Measurements from ENCODE around the gene FCHSD2. TPM values are rescaled to one million over a fixed set of nuclear protein-coding genes. Genes with fewer than 3 reads are reported as not detected.

FCHSD2 gene
- total and polyA plus RNA-seq, 9 of the 15 experiments (the other 6 are each of a cell fraction or from before 2014, with no cell fraction given) = 1.8 to 14.7 (median 6.4) TPM

- TF ChIP-seq ZNF740 (CRISPR knock-in tag; IDR thresholded peaks at IDR 0.05) = no peak
- TF ChIP-seq ZNF740 (tag; IDR thresholded peaks at IDR 0.05) = no peak
- no peak for TF ChIP-seq ZNF280B (CRISPR knock-in tag; IDR thresholded peaks at IDR 0.05)
- TF ChIP-seq, protein P1, sequence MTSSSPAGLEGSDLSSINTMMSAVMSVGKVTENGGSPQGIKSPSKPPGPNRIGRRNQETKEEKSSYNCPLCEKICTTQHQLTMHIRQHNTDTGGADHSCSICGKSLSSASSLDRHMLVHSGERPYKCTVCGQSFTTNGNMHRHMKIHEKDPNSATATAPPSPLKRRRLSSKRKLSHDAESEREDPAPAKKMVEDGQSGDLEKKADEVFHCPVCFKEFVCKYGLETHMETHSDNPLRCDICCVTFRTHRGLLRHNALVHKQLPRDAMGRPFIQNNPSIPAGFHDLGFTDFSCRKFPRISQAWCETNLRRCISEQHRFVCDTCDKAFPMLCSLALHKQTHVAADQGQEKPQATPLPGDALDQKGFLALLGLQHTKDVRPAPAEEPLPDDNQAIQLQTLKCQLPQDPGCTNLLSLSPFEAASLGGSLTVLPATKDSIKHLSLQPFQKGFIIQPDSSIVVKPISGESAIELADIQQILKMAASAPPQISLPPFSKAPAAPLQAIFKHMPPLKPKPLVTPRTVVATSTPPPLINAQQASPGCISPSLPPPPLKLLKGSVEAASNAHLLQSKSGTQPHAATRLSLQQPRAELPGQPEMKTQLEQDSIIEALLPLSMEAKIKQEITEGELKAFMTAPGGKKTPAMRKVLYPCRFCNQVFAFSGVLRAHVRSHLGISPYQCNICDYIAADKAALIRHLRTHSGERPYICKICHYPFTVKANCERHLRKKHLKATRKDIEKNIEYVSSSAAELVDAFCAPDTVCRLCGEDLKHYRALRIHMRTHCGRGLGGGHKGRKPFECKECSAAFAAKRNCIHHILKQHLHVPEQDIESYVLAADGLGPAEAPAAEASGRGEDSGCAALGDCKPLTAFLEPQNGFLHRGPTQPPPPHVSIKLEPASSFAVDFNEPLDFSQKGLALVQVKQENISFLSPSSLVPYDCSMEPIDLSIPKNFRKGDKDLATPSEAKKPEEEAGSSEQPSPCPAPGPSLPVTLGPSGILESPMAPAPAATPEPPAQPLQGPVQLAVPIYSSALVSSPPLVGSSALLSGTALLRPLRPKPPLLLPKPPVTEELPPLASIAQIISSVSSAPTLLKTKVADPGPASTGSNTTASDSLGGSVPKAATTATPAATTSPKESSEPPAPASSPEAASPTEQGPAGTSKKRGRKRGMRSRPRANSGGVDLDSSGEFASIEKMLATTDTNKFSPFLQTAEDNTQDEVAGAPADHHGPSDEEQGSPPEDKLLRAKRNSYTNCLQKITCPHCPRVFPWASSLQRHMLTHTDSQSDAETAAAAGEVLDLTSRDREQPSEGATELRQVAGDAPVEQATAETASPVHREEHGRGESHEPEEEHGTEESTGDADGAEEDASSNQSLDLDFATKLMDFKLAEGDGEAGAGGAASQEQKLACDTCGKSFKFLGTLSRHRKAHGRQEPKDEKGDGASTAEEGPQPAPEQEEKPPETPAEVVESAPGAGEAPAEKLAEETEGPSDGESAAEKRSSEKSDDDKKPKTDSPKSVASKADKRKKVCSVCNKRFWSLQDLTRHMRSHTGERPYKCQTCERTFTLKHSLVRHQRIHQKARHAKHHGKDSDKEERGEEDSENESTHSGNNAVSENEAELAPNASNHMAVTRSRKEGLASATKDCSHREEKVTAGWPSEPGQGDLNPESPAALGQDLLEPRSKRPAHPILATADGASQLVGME (CRISPR knock-in tag; IDR thresholded peaks at IDR 0.05) = no peak
- no peak for TF ChIP-seq ZNF354B (CRISPR knock-in tag; IDR thresholded peaks at IDR 0.05)
Observed at GRCh38 chr11:73095613-73096012, 46.5 kb downstream of the FCHSD2 start (continued).

Data from K562 (cell line).